Uterus (tissue), 4 donors: ENCODE results near the gene TMPRSS13. TPM values are rescaled to one million over a fixed set of nuclear protein-coding genes. Genes with fewer than 3 reads are reported as not detected.
A peak's percentile ranks its signal among the peaks of the same experiment; 100 is the strongest.

Experiments
- DNase-seq, 2 donors: peaks; one replicate each; pipeline ENCODE4 v3.0.0-alpha.2; 2019 to 2020
- H3K27ac ChIP-seq, 2 donors: fragments of 200-600 bp; sonication (generic); 1 replicate in 1 of 2; 2 replicates in 1 of 2; pipeline ENCODE4 v1.5.1; 2016 to 2018
- H3K27me3 ChIP-seq, 2 donors: fragments of 200-600 bp; sonication (generic); one replicate each; pipeline ENCODE4 v1.5.1; 2018 to 2019; ENCODE audit warnings: control low read depth in 1 of 2
- H3K36me3 ChIP-seq, 2 donors: fragments of 200-600 bp; sonication (generic); one replicate each; pipeline ENCODE4 v1.5.1; 2019; ENCODE audit warnings: control low read depth in 1 of 2
- H3K4me1 ChIP-seq, 2 donors: fragments of 200-600 bp; sonication (generic); one replicate each; pipeline ENCODE4 v1.5.1; 2018 to 2019; ENCODE audit warnings: control low read depth in 1 of 2
- H3K4me3 ChIP-seq, 2 donors: fragments of 200-600 bp; sonication (generic); 1 replicate in 1 of 2; 2 replicates in 1 of 2; pipeline ENCODE4 v1.5.1; 2018 to 2019; ENCODE audit warnings: mild to moderate bottlenecking in 1 of 2
- H3K9me3 ChIP-seq, 2 donors: fragments of 200-600 bp; sonication (generic); one replicate each; pipeline ENCODE4 v1.5.1; 2019; ENCODE audit warnings: control low read depth in 1 of 2
- POLR2A ChIP-seq, 2 donors: fragments of 450-650 bp; IDR thresholded peaks; one replicate each; pipeline ENCODE4 v1.6.1; 2016; ENCODE audit warnings: antibody characterized with exemption in 2 of 2, mild to moderate bottlenecking in 1 of 2, moderate library complexity in 1 of 2
- intact Hi-C: fragments of 100-400 bp; cut with DNase I; formaldehyde crosslinking; loops from one replicate; pipeline ENCODE4 v1.15.1; 2023; ENCODE audit warnings: low total_unique reads
- total RNA-seq, 4 donors: library from RNA; depleted of rRNA in 3 of 4; stranded (reverse); fragments of >200 nt in 3 of 4; gene quantifications; one replicate each; pipeline versions ENCODE4 v1.1.0 to v1.2.4, GENCODE V29; 2014 to 2023
- TF ChIP-seq, protein P1 (sequence below), 4 experiments: fragments of 200-600 bp in 2 of 4; fragments of 450-650 bp in 2 of 4; sonication (generic) in 2 of 4; IDR thresholded peaks; one replicate each; pipeline ENCODE4 v1.5.1; 2016 to 2019; ENCODE audit warnings: antibody characterized with exemption in 4 of 4, mild to moderate bottlenecking in 2 of 4, moderate library complexity in 1 of 4
- donor health status: DM: yes; HTN: yes; CAD: no.

TMPRSS13 gene
- total RNA-seq, 4 donors from 2014 or later, result 0.15 to 0.90 (median 0.51) TPM; not detected in 1

DNA sequence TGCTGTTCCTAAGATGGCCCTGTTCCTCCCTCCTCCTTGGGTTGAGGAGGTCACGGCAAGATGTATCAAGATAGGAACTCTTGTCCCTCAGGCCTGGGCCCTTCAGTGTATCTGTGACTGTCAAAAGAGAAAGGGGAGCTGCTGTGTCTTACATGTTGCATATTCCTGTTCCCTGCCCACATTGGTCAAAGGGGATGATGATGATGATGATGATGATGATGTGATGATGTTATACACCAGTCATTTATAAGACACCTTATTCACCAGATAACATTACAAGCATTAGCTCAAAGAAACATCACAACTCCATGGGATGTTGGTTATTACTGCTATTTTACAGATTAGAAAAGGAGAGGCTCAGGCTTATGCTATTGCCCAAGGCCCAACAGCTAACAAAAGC, 66.4 kb downstream of the TMPRSS13 start:
- no peak for DNase-seq
- no peaks in the 10 kb centered on the region for H3K36me3 ChIP-seq
- peak overlapping the region in 1 of 2 donors; percentile 67 for H3K27ac ChIP-seq
- H3K9me3 ChIP-seq, result no peaks in the 10 kb centered on the region
- intact Hi-C loops, result no loop called here
- TF ChIP-seq POLR2A (IDR thresholded peaks at IDR 0.05), result no peak
- TF ChIP-seq, protein P1, sequence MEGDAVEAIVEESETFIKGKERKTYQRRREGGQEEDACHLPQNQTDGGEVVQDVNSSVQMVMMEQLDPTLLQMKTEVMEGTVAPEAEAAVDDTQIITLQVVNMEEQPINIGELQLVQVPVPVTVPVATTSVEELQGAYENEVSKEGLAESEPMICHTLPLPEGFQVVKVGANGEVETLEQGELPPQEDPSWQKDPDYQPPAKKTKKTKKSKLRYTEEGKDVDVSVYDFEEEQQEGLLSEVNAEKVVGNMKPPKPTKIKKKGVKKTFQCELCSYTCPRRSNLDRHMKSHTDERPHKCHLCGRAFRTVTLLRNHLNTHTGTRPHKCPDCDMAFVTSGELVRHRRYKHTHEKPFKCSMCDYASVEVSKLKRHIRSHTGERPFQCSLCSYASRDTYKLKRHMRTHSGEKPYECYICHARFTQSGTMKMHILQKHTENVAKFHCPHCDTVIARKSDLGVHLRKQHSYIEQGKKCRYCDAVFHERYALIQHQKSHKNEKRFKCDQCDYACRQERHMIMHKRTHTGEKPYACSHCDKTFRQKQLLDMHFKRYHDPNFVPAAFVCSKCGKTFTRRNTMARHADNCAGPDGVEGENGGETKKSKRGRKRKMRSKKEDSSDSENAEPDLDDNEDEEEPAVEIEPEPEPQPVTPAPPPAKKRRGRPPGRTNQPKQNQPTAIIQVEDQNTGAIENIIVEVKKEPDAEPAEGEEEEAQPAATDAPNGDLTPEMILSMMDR (IDR thresholded peaks at IDR 0.05), result no peak
- peaks cover 7 to 17% of the 10 kb centered on the region in 2 donors for H3K4me1 ChIP-seq
- H3K27me3 ChIP-seq, result no peaks in the 10 kb centered on the region
- H3K4me3 ChIP-seq, result no peak overlapping the region

DNA sequence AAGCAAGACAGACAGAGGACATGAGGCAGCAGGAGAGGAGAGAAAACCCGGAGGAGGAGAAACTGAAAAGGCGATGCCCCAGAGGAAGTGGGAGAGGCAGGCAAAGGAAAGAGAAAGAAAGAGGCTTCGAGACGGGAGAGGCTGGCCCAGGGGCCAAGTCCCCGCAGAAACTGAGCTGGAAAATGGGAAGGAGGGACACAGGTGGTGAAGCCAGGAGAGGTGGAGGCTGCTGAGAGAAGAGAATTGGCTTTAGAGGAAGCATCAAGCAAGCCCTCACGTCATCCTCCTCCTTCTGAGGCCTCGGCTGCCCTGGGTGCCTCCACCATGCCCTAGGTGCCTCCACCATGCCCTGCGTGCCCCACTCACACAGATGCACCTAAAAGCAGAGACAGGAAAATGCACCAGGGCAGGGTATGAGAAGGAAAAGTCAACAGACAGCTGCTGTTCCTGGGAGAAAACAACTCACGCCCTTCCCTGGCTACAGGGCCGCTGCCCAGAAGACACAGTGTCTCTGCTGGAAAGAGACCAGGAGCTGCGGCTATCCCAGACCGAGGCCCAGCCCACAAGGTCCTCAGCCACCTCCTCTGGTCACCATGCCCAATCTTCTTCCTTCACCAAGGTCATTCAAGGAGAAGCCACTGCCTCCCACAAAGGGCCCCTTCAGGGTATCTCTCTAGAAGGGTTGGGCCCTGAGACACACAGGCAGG, 67.0 kb downstream of the TMPRSS13 start:
- Histone ChIP-seq H3K36me3 (no peaks in the 10 kb centered on the region), H3K9me3 (no peaks in the 10 kb centered on the region), H3K27ac (peak overlapping the region; percentile 60 to 67), H3K27me3 (no peaks in the 10 kb centered on the region), H3K4me1 (peaks cover 7 to 15% of the 10 kb centered on the region in 2 donors), H3K4me3 (no peak overlapping the region)
- TF ChIP-seq, protein P1 (IDR thresholded peaks at IDR 0.05), result no peak
- TF ChIP-seq POLR2A (IDR thresholded peaks at IDR 0.05), result no peak
- intact Hi-C loops, result no loop called here
- DNase-seq, result no peak

DNA sequence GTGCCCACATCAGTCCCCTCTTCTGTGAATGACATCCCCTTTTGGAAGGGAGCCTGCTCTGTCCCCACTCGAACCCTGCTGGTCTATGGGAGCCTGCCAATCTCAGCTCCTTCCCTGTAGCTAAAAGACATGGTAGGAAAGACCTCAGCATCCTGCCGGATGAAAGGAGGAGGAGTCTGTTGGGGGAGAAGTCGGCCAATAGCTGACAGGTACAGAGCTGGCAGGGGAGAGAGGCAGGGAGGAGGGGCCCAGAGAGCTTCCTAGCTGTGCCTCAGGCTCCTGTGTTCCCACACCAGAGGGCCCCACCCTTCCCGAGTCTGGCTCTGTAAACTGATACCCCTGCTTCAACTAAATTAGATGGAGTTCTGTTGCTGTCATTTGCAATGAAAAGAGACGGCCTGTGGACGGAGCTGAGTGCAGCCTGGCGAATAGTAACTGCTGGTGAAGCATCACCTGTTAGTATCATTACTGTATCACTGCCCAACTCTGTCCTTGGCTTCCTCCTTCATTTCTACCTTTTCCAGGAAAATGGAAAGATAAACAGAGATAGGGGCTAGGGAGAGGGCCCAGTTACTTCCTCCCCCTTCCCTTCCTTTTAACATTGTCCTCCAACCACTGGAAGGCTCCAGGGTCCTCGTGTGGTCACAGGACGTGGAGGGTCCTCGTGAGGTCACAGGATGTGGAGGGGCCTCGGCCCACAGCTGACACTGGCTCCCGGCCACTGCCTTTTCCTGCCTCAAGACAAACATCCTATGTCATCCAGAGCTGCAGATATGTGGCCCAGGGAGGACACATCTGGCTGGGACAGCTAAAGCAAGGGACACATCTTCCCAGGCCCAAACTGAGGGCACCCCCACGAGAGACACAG, 67.8 kb downstream of the TMPRSS13 start:
- Histone ChIP-seq H3K4me3 (no peak overlapping the region), H3K27ac (peak overlapping the region; percentile 60 to 67), H3K9me3 (no peaks in the 10 kb centered on the region), H3K4me1 (peaks cover 7 to 12% of the 10 kb centered on the region in 2 donors), H3K36me3 (no peaks in the 10 kb centered on the region), H3K27me3 (no peaks in the 10 kb centered on the region)
- intact Hi-C loops, result no loop called here
- no peak for TF ChIP-seq POLR2A (IDR thresholded peaks at IDR 0.05)
- TF ChIP-seq, protein P1 (IDR thresholded peaks at IDR 0.05), result no peak
- DNase-seq, result peak; percentile 33 to 59

DNA sequence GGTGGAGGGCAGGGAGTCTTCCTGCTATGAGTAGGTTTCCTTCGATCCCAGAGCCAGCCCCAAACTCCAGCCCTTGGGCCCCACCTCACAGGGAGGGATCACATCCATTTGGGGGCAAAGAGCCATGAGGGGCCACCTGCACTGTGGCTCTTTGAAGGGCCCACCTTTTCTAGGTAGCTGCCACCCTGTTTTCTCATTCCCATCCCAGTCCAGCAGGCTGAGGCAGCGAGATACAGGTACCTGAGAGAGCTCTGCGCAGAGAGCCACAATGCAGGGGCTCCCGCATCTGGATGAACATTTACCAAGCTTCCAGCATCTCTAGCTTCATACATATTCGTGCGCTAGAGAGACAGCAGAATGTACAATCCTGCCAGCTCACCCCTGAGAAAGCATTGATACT, 69.1 kb downstream of the TMPRSS13 start:
- no peaks in the 10 kb centered on the region for H3K9me3 ChIP-seq
- H3K27ac ChIP-seq, result peak overlapping the region; percentile 60 to 67
- peaks cover 7 to 12% of the 10 kb centered on the region in 2 donors for H3K4me1 ChIP-seq
- no peaks in the 10 kb centered on the region for H3K27me3 ChIP-seq
- H3K36me3 ChIP-seq, result no peaks in the 10 kb centered on the region
- no peak for TF ChIP-seq POLR2A (IDR thresholded peaks at IDR 0.05)
- TF ChIP-seq, protein P1 (IDR thresholded peaks at IDR 0.05), result no peak
- intact Hi-C loops, result no loop called here
- no peak overlapping the region for H3K4me3 ChIP-seq
- peak in 1 of 2 donors; percentile 9 for DNase-seq
